A673 (cell line): Measurements from ENCODE around the gene NTF3.

Source experiments
- EZH2 ChIP-seq: fragments of 200-600 bp; sonication (generic); IDR thresholded peaks from 2 replicates; pipeline ENCODE4 v1.6.1; 2017; ENCODE audit warnings: borderline replicate concordance, low read depth, mild to moderate bottlenecking, mixed read lengths, antibody characterized with exemption, low read length; ENCODE audit not compliant: poor library complexity, severe bottlenecking
- TF ChIP-seq, protein P1 (sequence below): fragments of 300-800, 200-600 bp; sonication (generic); conservative IDR thresholded peaks from 2 replicates; pipeline ENCODE4 v1.5.1; 2017; ENCODE audit warnings: low read depth, mild to moderate bottlenecking, antibody characterized with exemption, low read length, moderate library complexity, mixed read lengths

DNA sequence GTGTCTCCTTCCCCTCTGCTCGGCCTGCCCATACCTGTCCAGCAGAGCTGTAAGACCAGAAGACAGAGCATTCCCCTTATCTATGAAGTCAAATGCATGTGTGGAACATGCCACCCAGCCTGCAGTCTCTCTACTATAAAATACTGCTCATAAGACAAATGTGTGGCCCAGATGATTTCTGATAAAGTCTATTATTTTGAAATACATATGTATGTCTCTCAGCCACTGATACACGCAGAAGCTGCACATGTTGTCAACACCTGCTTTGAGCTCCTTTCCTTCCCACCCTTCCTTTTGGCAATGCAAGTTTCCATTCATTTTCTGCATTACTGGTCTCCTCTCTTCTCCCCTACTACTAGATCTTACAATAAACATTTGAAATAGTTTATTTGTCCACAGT is 38.8 kb downstream of the NTF3 start:
- TF ChIP-seq, protein P1, sequence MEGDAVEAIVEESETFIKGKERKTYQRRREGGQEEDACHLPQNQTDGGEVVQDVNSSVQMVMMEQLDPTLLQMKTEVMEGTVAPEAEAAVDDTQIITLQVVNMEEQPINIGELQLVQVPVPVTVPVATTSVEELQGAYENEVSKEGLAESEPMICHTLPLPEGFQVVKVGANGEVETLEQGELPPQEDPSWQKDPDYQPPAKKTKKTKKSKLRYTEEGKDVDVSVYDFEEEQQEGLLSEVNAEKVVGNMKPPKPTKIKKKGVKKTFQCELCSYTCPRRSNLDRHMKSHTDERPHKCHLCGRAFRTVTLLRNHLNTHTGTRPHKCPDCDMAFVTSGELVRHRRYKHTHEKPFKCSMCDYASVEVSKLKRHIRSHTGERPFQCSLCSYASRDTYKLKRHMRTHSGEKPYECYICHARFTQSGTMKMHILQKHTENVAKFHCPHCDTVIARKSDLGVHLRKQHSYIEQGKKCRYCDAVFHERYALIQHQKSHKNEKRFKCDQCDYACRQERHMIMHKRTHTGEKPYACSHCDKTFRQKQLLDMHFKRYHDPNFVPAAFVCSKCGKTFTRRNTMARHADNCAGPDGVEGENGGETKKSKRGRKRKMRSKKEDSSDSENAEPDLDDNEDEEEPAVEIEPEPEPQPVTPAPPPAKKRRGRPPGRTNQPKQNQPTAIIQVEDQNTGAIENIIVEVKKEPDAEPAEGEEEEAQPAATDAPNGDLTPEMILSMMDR, result no peak
- TF ChIP-seq EZH2, result no peak
